K562 (cell line): Measurements from ENCODE around the gene CPLX1.

Source experiments
- BHLHE40 ChIP-seq: IDR thresholded peaks from 2 replicates; pipeline ENCODE4 v1.6.1; 2011; ENCODE audit warnings: low read length, improper control_type of control experiment
- LCOR ChIP-seq: sonication (generic); formaldehyde crosslinking; IDR thresholded peaks from 2 replicates; pipeline ENCODE4 v1.8.0; 2022; ENCODE audit warnings: mild to moderate bottlenecking, missing genetic modification reagents
- MAFK ChIP-seq: IDR thresholded peaks from 2 replicates; pipeline ENCODE4 v1.6.1; 2011; ENCODE audit warnings: low read length, improper control_type of control experiment
- POLR2A ChIP-seq: fragments of 450-650 bp; conservative IDR thresholded peaks from 2 replicates; pipeline ENCODE4 v1.6.1; 2016
- POLR2AphosphoS5 ChIP-seq: IDR thresholded peaks from 2 replicates; pipeline ENCODE4 v1.6.1; 2011; ENCODE audit warnings: mild to moderate bottlenecking, low read depth, low read length, moderate library complexity; ENCODE audit not compliant: control insufficient read depth, insufficient read depth
- SREBF1 ChIP-seq: fragments of 150-350 bp; IDR thresholded peaks from 2 replicates; pipeline ENCODE4 v1.6.1; 2014; ENCODE audit warnings: antibody characterized with exemption, low read depth, low read length, borderline replicate concordance
- TAF1 ChIP-seq: IDR thresholded peaks from 2 replicates; pipeline ENCODE4 v1.6.1; 2011; ENCODE audit warnings: mild to moderate bottlenecking, low read length, moderate library complexity; ENCODE audit not compliant: insufficient read depth, control insufficient read depth, severe bottlenecking; ENCODE audit errors: extremely low read depth
- TBP ChIP-seq: optimal IDR thresholded peaks from 2 replicates; pipeline ENCODE3; 2011; ENCODE audit warnings: low read depth, low read length, improper control_type of control experiment
- TEAD2 ChIP-seq: fragments of 450-650 bp; IDR thresholded peaks from 2 replicates; pipeline ENCODE4 v1.6.1; 2016; ENCODE audit warnings: missing genetic modification characterization, control low read depth, missing compliant biosample characterization
- ZNF274 ChIP-seq: IDR thresholded peaks from 2 replicates; pipeline ENCODE4 v1.6.1; 2011; ENCODE audit warnings: low read depth, mild to moderate bottlenecking, low read length, moderate library complexity, borderline replicate concordance
- ZNF644 ChIP-seq: fragments of 200-800 bp; sonication (Bioruptor generic); IDR thresholded peaks from 2 replicates; pipeline ENCODE4 v1.6.1; 2016; ENCODE audit warnings: low read depth, missing genetic modification characterization, missing compliant biosample characterization
- TF ChIP-seq, protein P1 (sequence below): fragments of 250-450 bp; sonication (Bioruptor Pico); IDR thresholded peaks from 2 replicates; pipeline ENCODE4 v1.5.0; 2020; ENCODE audit warnings: mild to moderate bottlenecking
- TF ChIP-seq, protein P2 (sequence below), 3 experiments: IDR thresholded peaks in 2 of 3; conservative IDR thresholded peaks in 1 of 3; 2 replicates each; pipeline ENCODE4 v1.5.1; 2011 to 2012; ENCODE audit warnings: low read length in 3 of 3, mild to moderate bottlenecking in 3 of 3, control low read depth in 2 of 3, improper control_type of control experiment in 1 of 3, inconsistent platforms in 1 of 3, low read depth in 1 of 3, mixed read lengths in 1 of 3, moderate library complexity in 1 of 3; ENCODE audit not compliant: insufficient read depth in 2 of 3
- TF ChIP-seq, protein P3 (sequence below): IDR thresholded peaks from 2 replicates; pipeline ENCODE4 v1.6.1; 2016; ENCODE audit warnings: missing genetic modification characterization, missing compliant biosample characterization

DNA sequence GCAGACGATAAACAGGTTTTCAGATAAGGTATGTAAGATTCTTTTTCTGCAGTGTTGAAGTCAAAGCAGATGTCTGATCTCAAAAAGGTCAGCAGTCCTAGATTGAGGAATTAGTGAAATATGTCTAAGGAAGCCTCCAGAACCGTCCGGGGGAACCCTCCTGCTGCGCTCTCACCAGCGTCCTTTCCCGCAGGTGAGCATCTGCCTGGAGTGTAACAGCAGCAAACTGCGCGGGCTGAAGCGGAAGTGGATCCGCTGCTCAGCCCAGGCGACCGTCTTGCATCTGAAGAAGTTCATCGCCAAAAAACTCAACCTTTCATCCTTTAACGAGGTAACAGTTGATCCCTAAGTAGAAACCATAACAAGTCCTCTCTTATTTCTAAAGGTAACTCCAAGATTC is 64.8 kb downstream of the CPLX1 start:
- no peak for TF ChIP-seq TEAD2
- TF ChIP-seq, protein P1, sequence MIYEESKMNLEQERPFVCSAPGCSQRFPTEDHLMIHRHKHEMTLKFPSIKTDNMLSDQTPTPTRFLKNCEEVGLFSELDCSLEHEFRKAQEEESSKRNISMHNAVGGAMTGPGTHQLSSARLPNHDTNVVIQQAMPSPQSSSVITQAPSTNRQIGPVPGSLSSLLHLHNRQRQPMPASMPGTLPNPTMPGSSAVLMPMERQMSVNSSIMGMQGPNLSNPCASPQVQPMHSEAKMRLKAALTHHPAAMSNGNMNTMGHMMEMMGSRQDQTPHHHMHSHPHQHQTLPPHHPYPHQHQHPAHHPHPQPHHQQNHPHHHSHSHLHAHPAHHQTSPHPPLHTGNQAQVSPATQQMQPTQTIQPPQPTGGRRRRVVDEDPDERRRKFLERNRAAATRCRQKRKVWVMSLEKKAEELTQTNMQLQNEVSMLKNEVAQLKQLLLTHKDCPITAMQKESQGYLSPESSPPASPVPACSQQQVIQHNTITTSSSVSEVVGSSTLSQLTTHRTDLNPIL: no peak
- TF ChIP-seq, protein P2, sequence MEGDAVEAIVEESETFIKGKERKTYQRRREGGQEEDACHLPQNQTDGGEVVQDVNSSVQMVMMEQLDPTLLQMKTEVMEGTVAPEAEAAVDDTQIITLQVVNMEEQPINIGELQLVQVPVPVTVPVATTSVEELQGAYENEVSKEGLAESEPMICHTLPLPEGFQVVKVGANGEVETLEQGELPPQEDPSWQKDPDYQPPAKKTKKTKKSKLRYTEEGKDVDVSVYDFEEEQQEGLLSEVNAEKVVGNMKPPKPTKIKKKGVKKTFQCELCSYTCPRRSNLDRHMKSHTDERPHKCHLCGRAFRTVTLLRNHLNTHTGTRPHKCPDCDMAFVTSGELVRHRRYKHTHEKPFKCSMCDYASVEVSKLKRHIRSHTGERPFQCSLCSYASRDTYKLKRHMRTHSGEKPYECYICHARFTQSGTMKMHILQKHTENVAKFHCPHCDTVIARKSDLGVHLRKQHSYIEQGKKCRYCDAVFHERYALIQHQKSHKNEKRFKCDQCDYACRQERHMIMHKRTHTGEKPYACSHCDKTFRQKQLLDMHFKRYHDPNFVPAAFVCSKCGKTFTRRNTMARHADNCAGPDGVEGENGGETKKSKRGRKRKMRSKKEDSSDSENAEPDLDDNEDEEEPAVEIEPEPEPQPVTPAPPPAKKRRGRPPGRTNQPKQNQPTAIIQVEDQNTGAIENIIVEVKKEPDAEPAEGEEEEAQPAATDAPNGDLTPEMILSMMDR (IDR thresholded peaks at IDR 0.05 in 2 of 3, conservative IDR thresholded peaks at IDR 0.05 in 1 of 3; ENCODE audit: insufficient read depth in 2 of 3, low read depth in 1 of 3, low read length in 3 of 3): no peak
- no peak for TF ChIP-seq MAFK
- TF ChIP-seq TAF1: no peak
- TF ChIP-seq BHLHE40: no peak
- TF ChIP-seq, protein P3, sequence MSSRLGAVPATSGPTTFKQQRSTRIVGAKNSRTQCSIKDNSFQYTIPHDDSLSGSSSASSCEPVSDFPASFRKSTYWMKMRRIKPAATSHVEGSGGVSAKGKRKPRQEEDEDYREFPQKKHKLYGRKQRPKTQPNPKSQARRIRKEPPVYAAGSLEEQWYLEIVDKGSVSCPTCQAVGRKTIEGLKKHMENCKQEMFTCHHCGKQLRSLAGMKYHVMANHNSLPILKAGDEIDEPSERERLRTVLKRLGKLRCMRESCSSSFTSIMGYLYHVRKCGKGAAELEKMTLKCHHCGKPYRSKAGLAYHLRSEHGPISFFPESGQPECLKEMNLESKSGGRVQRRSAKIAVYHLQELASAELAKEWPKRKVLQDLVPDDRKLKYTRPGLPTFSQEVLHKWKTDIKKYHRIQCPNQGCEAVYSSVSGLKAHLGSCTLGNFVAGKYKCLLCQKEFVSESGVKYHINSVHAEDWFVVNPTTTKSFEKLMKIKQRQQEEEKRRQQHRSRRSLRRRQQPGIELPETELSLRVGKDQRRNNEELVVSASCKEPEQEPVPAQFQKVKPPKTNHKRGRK: no peak
- TF ChIP-seq TBP: no peak
- TF ChIP-seq SREBF1: no peak
- TF ChIP-seq ZNF274: no peak
- no peak for TF ChIP-seq LCOR (CRISPR knock-in tag)
- TF ChIP-seq POLR2AphosphoS5: no peak
- TF ChIP-seq POLR2A: no peak
- no peak for TF ChIP-seq ZNF644 (tag)
